T-helper 1 cell (primary cell): ENCODE measurements around the gene LCE3B.
"Not testable (repeated sequence)": the region's sequence is repeated elsewhere in the genome, so short reads cannot be mapped to it uniquely, and the experiment has no call there.

Experiments used
- DNase-seq, 5 donors: peaks; one replicate each; pipeline ENCODE4 v3.0.0-alpha.2; 2012 to 2020
- total RNA-seq, 4 donors: gene quantifications; one replicate each; lab custom pipeline; 2026; lab: John Stamatoyannopoulos, UW

The LCE3B gene
- total RNA-seq = 0 reads per million in 4 donors

GRCh38 chr1:152613511-152613910, at the start of gene LCE3B:
LCE3B (plus strand) TSS chr1:152613811; CDS start chr1:152613811, 0 bp downstream.
- no peak for DNase-seq

DNA sequence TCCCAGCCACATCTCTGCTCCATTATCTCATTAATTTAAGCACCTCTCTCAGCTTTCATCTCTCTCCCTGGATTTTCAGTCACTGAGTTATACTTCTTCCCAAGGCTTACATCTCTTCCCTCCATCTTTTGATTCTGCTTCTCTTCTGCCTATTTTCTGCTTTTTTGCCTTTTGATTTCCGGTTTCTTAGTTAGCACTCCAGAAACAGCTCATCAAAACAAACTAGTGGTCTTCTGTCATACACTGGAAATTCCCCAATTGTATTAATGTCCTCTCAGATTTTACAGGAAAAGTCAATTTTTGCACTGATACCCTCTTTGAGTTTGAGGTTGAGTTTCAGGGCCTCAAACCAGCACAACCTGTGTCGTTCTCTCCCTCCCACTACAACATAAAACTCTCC, 48.5 kb upstream of the LCE3B start:
- DNase-seq = no peak

GRCh38 chr1:152565535-152566215, 47.9 kb upstream of the LCE3B start:
- no peak for DNase-seq

- DNase-seq = no peak
Observed at GRCh38 chr1:152566681-152567080, 46.9 kb upstream of the LCE3B start, which contains the start of gene LCE3E. LCE3E (minus strand) TSS chr1:152566780; CDS start chr1:152566208, 572 bp downstream.

DNA sequence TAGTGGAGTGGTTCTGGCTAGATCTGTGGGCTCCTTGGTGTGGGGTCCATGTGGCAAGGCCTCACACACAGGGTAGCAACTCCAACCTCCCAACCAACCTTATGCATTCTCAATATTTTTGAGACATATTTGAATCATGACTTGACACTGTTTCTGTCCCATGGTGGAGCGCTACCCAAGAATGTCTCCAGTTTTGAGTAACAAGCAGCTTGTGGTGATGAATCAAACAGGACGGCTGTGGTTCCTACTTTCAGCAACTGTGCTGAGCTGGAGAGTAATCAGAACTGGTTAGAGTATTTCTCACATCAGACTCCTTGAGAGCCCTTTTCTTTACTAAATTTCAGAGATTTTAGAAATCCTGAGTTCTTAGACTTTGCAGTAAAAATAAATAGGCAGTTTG, 36.4 kb upstream of the LCE3B start:
- peak in 1 of 5 donors; percentile 68 for DNase-seq

GRCh38 chr1:152579526-152579925, 34.1 kb upstream of the LCE3B start:
- DNase-seq = not testable (repeated sequence)

- DNase-seq = no peak
Observed at GRCh38 chr1:152580433-152580832, 33.2 kb upstream of the LCE3B start, which contains the start of gene LCE3D. LCE3D (minus strand) TSS chr1:152580516; CDS start chr1:152579936, 580 bp downstream.

DNA sequence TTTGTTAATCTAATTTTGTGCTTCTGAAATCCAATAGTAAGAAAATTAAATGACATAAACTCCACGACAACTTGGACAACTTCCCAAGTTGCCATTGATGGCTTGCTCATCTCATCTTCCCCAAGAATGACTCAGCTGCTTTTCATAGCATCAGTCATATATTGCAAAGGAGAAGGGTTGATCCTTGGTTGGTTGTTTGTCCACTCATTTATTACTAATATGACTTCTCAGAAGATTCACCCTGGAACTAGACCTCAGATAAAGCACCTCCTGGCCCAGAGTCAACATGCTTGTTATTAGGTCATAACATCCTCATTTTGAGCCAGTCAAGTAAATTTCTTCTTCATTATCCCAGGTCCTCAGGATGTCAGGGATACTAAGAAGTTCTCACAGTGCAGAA, 31.0 kb upstream of the LCE3B start:
- no peak for DNase-seq

DNA sequence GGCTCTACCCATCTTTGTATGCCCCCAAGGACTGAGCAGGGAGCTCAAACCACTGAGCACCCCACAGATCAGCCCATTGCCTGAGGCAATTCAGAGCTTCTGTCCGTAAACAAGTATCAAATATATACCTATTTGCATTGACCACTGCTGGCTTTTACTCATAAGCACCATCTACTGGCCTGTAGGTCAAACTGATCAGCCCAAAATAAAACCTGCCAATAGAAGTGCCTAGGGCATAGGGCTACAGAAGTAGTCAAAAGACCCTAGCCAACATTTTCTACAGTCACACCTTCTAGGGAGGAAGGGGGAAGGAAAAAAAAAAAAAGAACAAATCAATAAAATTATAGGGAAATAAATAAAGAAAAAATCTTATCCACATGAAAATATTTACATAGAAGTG, 28.0 kb upstream of the LCE3B start:
- no peak for DNase-seq

DNA sequence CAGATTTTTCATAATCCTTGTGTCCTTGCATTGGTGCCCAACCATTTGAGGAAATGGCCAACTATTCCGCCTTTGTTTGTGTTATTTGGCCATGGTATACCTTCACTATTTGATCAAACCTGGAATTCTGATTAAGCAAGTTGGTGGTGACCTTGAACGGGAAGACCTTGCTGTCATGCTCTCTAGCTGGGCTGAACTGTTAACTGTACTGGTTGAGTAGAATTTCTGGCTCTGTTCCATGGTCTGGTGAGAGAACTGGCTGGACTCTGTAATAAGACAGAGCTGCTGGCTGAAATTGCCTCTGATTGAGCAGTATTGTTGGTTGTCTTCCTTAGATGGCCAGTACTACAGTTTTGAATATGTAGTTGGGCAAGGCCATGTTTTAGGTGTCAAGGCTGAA, 16.6 kb upstream of the LCE3B start:
- no peak for DNase-seq

DNA sequence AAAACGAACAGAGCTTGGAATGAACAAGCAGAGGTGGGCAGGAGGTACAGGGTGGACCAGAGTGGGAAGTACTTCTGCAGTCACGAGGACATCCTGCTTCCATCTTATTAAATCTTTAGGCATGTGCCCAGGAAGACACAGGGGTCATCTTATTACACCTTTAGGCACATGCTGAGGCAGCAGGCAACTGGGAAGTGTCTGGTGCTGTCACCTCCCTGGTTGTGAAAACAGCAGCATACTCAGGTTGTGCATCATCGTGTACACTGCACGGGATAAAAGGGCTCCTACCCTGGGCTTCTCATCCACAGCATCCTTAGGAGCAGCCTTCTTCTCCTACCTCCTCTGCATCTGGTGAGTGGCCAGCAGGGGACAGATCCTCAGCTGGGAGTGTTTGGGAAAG, 13.7 kb upstream of the LCE3B start, which contains the start of gene LCE3C:
LCE3C (plus strand) TSS at position 301 of the 400 bp plus-strand sequence. CDS start 498 bp downstream, outside the sequence.
- no peak for DNase-seq

- no peak for DNase-seq
Observed at GRCh38 chr1:152621993-152622392, 8.4 kb downstream of the LCE3B start.

GRCh38 chr1:152622803-152623202, 9.2 kb downstream of the LCE3B start, which contains the start of gene LCE3A:
LCE3A (minus strand) TSS chr1:152623103; CDS start chr1:152623103, 0 bp downstream.
- peak in 1 of 5 donors; percentile 12 for DNase-seq

- peak in 1 of 5 donors; percentile 5 for DNase-seq
Observed at GRCh38 chr1:152623203-152623844, 9.7 kb downstream of the LCE3B start.

DNA sequence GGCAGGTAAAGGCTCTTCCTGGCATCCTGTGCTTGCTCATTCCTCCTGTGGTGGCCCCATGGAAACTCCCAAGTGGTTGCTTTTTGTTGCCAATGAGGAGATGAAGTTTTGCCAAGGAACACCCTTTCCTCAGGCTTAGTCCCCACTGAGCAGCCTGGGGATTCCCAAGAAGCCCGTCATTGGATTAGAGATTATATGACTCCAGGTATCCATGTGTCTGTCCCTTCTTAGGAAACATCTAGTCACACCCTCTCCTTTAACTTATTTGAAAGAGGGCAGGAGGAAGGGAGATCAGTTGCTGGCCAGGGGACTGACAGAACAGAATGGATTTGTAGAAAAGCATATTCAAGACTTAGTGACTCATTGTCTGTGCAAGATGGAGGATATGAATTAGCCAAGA, 13.1 kb downstream of the LCE3B start:
- DNase-seq = no peak

DNA sequence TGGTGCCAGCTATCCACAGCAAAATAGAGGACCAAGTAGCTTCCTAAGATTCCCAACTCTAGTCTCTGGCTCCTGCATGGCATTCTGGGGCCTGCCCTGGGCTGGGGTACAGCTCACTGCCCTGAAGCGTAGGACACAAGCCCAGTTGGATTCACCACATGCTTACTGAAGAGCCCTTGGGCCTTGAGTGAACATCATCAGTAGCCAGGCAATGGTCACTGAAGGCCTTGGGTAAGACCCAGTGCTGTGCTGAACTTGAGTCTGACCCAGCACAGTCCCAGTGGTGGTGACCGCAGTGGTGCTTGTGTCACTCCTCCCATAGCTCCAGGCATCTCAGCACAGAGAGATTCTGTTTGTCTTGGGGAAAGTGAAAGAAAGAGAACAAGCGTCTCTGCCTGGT, 17.0 kb downstream of the LCE3B start:
- DNase-seq = no peak

DNA sequence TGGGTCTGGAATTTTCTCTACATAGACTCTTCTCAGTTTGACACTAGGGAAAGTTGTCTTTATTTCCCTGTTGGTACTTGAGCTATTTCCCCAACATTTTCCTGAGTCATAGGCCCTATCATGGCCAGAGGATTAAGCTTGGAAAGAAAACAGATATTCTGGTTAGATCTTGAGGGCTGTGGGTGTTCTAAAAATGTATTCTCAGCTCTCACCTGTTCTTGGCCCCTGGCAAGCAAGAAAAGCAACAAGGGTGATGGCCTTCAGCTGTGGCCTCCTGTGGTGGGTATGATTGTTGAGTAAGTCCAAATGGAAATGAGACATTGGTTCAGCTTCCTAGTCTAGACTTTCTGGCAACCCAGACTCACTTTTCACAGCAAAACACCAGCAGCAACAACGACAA, 26.7 kb downstream of the LCE3B start:
- DNase-seq = no peak

DNA sequence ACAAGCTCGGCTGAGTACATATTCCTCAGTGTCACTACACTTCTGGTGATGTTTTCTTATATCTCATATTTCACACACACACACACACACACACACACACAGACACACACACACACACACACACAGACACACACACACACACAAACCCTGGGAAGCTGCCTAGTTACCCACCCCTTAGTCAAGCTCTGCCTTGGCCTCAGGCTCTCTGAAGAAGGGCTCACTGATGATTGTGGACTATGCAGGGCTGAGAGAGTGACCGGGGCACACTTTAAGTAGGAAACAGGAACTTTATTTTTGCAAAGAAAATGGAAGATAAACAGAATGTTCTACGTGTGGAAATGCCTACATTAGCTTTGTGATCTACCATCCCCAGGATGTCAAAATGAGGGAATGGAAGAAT, 30.3 kb downstream of the LCE3B start:
- DNase-seq = no peak

DNA sequence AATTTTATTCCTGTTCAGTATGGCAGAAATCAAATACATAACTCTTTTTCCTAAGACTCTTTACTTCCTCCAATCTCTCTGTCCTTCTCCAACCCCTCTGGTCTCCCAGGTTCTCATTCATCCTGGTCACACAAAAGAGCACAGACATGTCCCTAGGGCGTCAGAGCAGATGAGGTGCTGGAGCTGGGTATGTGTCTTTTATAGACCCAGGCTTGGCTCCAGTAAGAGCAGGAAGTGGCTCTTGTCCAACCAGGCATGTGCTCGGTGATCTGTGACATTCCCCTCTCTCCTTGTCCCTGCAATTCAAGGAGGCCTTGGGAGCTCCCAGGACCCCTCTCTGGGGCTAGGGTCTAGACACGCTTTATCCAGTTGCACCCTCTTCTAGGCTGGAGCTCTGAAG, 31.5 kb downstream of the LCE3B start:
- DNase-seq = no peak

DNA sequence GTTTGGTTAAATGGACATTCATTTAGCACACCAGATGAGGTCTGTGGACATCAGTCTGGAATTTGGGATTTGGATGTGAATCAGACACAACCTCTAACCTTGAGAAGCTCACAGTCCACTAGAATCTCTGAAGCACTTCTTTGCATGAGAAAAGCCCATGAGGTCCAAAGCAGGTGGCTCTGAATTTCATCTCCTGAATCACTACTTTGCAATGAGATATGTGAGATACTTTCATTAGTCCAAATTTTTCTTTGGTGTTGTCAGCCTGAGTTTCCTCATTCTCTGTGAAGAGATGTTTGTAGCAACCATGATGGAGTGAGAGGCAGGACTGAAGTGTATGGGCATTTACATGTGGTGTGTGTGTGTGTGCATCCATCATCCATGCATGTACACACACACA, 33.0 kb downstream of the LCE3B start:
- no peak for DNase-seq

- peak in 2 of 5 donors; percentile 25 to 52 for DNase-seq
Observed at GRCh38 chr1:152654110-152654509, 40.5 kb downstream of the LCE3B start.

DNA sequence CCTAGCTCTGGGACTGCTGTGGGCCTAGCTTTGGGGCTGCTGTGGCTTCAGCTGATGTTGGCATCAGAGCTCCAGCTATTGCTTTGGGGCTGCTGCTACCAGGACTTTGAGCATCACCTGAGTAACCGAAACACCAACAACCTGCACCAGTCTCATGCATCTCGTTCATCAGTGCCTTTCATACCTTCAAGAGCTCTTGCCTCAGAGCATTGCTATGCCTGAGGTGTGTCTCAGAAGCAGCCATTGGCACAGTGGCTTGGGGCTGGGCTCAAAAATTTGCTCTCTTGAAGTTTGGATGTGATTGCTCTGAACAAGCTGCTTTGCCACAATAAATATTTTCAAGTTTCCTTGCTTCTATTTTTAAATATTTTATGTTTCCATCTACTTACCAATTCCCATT, 42.8 kb downstream of the LCE3B start:
- no peak for DNase-seq

GRCh38 chr1:152657677-152658076, 44.1 kb downstream of the LCE3B start:
- DNase-seq = no peak

DNA sequence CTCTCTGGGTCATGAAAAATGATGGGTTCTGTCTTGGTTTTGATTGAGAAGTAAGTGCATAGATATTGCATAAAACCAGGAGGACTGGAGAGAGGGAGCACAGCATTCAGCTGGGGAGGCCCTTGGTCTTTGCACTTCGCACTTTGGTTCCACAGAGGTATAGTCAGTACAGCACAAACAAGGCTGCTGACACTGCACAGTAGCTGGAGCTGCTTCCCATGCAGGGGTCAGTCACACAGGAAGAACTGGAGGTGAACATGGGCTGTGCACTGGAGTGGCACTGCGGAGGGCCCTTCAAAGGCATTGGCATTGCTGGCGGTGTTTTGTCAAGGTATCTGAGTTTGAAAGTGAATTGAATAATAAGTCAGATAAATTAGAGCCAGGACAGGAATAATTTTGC, 45.0 kb downstream of the LCE3B start:
- no peak for DNase-seq
